DMS 273 treated with DMSO at 0.1 percent for 48 hours (cell line): ENCODE data around the gene ROR2.
A peak's percentile ranks its signal among the peaks of the same experiment; 100 is the strongest.

Source experiments
- DNase-seq: peaks from one replicate; lab custom pipeline; 2025; lab: John Stamatoyannopoulos, UW

Gene ROR2

GRCh38 chr9:91948597-91949391, 1.2 kb downstream of the ROR2 start:
- DNase-seq: peak; percentile 69

GRCh38 chr9:91948101-91948596, 1.9 kb downstream of the ROR2 start:
- no peak for DNase-seq

GRCh38 chr9:91946653-91947488, 3.2 kb downstream of the ROR2 start:
- DNase-seq: no peak

- no peak for DNase-seq
Measured at GRCh38 chr9:91946196-91946595, 3.8 kb downstream of the ROR2 start.

- peak; percentile 21 for DNase-seq
Measured at GRCh38 chr9:91945277-91946085, 4.5 kb downstream of the ROR2 start.

- no peak for DNase-seq
Measured at GRCh38 chr9:91944711-91945110, 5.3 kb downstream of the ROR2 start.

- no peak for DNase-seq
Measured at GRCh38 chr9:91943478-91944470, 6.3 kb downstream of the ROR2 start.

- no peak for DNase-seq
Measured at GRCh38 chr9:91942201-91942600, 7.8 kb downstream of the ROR2 start.

GRCh38 chr9:91939978-91940377, 10.1 kb downstream of the ROR2 start:
- DNase-seq: no peak

GRCh38 chr9:91937727-91938126, 12.3 kb downstream of the ROR2 start:
- DNase-seq: no peak

- DNase-seq: no peak
Measured at GRCh38 chr9:91937056-91937455, 13.0 kb downstream of the ROR2 start.

GRCh38 chr9:91935805-91936514, 14.1 kb downstream of the ROR2 start:
- no peak for DNase-seq

GRCh38 chr9:91935066-91935749, 14.8 kb downstream of the ROR2 start:
- DNase-seq: no peak

GRCh38 chr9:91934654-91935053, 15.4 kb downstream of the ROR2 start:
- DNase-seq: no peak

GRCh38 chr9:91933556-91934352, 16.3 kb downstream of the ROR2 start:
- no peak for DNase-seq

- DNase-seq: no peak
Measured at GRCh38 chr9:91930475-91930874, 19.6 kb downstream of the ROR2 start.

GRCh38 chr9:91929331-91929730, 20.7 kb downstream of the ROR2 start:
- DNase-seq: no peak

- no peak for DNase-seq
Measured at GRCh38 chr9:91927922-91928510, 22.0 kb downstream of the ROR2 start.
